Measurements from ENCODE around the gene TIAM2.
A peak's percentile ranks its signal among the peaks of the same experiment; 100 is the strongest.
"Not testable (repeated sequence)": the region's sequence is repeated elsewhere in the genome, so short reads cannot be mapped to it uniquely, and the experiment has no call there.

The TIAM2 gene

DNA sequence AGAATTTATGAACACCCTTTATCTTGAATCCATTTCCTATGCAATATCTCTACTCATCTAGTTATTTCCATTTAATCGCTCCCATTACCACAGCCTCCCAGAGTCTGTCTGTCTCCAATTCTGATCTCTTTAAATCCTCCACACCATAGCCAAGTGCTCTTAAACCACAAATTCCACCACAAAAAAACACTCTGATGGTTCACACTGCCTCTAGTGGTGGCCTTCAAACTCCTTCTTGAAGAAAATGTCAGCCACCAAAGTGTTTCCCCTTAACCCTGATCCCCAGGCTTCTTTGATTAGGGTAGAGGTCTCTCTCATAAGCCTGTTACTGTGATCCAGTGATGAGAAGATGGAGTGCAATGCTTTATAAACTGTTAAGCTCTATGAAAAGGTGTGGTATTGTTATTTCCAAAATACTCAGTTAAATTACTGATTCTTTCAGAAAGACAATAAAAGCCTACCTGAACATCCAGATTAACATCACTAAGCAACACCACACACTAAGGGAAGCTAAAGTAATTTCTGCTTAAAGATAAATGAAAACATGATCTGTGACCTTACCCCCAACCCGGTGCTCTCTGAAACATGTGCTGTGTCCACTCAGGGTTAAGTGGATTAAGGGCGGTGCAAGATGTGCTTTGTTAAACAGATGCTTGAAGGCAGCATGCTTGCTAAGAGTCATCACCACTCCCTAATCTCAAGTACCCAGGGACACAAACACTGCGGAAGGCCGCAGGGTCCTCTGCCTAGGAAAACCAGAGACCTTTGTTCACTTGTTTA, 273.2 kb downstream of the TIAM2 start:
- DNase-seq: not testable (repeated sequence)

DNA sequence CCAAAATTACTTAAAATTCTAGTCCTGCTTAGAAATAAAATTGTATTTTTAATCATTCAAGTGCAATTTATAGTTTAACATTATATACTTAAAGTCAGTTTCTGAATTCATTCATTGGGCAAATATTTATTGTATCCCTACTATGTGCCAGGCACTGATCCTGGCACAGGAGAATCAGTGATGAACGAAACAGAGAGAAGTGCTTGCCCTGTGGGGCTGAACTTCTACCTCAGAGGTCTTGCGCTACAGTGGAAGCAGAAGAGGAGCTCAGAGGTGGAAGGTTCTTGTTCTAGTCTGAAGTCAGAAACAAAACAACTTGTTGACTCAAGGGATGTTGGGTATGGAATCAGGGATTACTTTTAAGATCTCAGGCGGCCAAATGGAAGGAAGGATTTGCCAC, 274.6 kb downstream of the TIAM2 start:
- DNase-seq: no peak

DNA sequence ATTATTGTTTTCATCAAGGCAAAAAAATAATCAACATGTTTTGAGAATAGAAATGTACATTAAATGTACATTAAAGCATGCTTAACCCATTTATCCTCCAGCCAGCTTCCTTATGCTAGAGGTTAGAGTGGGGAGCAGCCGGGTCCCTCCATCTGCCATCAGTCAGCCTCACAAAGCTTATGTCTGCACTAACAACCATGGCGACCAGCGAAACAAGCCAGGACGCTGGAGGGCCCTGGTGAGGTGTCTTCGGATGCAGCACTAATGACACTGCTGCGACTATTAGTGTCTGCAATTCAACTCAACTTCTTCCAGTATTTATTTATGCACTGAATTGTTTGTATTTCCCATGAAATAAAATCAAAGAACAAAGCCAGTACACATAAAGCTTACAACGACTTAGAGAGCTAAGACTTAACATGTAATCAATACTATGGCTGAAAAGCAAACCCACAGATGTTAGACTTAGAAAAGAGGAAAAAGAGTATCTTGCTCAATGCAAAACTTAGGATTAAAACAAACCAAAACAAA, 275.5 kb downstream of the TIAM2 start:
- no peak for DNase-seq

DNA sequence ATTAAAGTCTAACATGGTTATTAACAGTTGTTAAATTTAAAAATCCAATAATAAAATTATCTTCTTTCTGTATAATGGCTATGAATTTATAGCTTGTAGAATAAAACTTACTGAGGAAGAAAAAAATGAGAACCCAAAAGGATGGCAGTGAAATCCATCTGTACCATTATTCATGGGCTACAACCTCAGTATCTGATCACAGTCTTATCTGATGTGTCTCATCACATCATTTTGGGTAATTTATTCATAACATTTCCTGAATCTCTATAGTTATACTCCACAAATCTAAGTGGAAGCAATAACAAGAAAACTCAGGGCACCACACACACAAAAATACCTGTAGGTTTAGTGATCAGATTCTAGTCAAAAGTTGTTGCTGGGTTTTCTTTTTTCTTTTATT, 276.0 kb downstream of the TIAM2 start:
- DNase-seq: no peak

DNA sequence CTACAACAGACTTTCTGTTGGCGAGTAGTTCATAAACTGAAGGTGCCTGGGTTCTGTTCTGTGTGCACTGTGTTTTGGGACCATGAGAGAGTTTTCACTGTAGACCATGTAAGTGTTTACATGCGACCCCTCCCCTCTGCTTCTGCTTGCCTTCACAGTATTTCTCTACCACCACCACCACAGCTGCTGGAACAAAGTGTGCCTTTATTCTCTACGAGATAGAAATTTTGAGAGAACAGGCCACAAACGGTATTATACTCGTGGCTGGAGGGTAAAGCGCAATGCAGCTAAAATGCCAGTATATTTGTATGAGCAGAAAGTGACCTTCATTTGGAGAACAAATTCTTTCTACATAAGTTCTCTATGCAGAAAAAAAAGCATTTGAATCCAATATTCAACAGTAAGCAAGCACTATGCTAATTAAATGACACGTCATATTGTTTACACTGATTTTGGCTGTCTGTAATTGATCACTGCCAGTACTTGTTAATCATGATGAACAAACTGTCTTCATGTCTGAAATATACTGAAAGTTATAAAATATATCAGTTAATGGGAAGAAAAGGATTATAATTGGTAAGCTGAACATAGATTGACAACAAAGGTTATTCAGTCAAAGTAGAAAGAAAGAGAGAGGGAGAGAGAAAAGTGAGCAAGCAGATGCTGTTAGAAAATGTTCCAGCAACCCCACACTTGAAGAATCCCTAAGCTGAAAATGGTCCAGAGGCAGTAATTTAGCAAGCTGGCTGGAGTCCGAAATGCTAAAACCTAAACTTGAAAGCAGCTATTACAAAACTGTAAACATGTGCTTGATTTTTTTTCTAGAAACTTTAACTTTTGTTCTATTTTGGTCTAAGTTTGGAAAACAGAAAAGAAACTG, 277.5 kb downstream of the TIAM2 start:
- DNase-seq: no peak

DNA sequence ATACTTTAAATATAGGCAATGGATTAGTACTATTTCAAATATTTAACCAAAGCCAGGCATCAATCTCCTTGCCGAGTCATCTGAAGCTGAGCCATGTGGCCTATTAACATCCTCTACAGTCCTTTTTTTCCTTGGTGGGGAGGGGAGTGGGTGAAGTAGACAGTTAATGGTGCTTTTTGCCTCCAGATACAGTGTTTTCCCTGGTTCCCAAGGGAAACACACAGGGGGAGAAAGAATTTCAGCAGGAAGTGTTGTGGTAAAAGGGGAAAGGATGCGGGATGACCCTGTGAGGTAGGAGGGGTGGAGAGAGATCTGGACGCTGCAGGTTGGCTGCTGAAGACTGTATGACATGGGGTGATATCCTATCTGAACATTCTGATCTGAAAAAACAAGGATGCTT, 278.3 kb downstream of the TIAM2 start:
- no peak for DNase-seq

DNA sequence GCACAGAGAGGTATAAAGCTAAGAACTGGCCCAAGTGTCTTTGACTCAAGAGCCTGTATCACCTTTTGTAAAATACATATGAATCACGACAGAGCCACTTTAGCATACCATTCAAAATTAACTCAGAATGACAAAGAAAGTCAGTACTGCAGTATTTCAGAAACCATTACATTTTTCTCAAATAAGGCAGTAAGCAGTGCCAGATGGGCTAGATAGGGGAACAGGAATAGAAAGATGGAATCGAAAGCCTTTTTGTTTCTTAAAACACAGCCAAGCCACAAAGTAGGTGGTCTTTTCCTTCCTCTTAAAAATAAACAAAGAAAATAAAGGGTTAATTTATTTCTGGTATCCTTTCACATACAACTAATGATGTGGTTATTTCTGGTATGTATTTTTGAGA, 279.0 kb downstream of the TIAM2 start:
- no peak for DNase-seq

DNA sequence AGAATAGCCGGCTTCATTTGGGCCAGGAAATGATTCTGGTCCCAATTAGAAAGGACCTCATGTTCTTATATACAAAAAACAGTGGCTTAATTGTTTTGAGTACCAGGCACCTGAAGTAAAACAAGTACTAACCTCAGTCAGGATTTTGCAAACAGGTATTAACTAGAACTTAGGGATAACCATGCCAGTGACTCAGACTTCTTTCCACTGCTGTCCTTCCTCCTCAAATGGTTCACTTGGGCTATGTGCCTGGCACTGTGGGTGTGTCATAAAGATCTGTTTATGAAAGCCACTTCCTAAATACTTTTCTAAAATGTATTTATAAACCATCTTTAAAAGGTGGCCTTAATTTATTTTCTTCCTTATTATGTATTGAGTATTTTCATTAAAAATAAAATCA, 279.4 kb downstream of the TIAM2 start:
- no peak for DNase-seq

DNA sequence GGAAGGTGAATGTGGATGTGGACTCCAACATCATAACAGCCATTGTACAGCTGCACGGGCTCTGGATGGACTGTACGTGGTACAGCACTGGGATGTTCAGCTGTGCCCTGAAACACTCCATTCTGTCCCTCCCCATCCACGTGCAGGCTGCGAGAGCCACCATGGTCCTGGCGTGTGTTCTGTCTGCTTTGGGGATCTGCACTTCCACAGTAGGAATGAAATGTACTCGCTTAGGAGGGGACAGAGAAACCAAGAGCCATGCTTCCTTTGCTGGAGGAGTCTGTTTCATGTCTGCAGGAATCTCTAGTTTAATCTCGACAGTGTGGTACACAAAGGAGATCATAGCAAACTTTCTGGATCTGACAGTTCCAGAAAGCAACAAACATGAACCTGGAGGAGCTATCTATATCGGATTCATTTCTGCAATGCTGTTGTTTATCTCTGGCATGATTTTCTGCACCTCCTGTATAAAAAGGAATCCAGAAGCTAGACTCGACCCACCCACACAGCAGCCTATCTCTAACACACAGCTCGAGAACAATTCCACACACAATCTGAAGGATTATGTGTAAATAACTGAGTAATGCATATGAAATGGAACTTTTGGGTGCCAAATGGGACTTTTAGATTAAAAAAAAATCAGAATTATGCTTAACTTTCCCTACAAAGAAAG, 280.8 kb downstream of the TIAM2 start:
- DNase-seq: no peak

DNA sequence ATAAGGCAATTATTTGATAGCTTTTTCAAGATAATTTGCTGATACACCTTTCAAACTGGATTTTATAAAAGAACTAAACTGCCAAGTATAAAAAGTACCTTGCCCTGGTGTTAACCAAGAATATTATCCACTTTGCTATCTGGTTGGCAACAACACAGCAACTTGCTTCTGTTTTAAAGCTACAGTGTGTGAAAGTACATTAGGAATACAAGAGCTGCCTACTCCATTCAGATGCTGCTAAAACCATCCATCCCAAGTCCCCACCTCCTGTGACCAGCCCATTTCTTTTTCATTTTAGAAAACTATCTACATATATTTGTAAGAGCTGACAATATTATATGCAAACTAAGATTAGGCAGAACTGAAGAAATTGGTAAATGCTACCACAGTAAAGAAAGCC, 281.5 kb downstream of the TIAM2 start:
- DNase-seq: no peak

DNA sequence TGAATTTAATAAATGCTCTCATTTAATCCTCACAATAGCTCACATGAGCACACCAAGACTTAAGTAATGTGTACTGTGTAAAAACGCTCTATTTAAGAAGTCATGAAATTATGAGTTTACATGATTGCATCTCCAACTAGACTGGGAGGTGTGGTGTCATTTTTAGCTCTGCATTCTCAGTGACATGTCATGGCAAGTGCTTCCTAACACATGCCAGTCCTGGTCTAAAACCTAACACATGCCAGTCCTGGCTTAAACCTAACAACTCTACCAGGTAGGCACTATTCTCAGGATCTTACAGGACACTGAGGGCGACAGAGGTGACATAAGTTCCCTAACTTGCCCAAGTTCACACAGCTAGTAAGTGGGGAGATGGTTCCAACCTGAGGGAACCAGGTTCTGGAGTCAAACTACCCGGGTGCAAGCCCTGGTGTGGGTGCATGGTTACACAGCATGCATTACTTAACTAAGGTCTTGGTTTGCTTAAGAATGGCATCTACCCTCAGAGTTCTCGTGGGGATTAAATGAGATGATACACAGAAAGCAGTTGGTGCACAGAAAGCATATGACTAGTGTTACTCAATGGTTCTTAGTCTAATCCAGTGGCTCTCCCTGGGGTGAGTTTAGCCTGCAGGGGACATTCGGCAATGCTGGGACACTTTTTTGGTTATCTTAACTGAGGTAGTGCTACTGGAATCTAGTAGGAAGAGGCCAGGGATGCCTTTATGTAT, 283.4 kb downstream of the TIAM2 start:
- DNase-seq: no peak

DNA sequence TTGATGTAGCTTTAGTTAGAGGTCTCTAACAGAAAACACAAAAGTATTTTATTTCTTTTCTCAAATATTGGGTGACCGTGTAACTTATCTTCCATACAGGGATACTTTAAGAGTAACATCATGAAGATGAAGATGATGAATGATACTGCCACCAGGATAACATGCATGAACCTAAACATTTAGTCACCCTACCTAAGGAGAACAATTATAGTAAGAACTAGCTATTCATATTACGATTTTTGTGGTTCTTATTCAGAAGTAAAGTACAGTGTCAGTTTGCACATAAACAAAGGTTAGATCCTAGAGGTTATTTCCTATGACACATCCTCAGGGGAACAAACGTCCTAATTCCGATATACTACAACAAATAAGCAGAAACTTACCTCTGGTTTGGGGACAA, 289.7 kb downstream of the TIAM2 start:
- no peak for DNase-seq

DNA sequence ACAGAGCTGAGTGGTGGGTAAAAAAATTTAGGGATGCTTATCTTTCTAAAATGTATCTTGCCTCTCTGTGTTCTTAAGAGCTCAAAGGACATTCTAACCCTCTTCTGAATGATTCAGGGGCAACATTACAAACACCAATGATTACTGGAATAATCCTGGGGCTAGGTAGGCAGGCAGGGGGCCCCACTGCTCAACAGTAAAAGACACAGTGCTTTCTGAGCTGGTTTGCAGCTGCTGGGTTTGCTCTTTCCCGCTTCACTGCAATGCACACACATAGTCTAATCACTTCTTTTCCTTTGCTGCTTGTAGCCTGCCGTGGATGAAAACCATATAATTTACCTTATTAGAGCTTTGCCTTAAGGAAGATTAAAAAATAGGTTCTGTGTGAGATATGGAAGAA, 292.6 kb downstream of the TIAM2 start:
- no peak for DNase-seq

DNA sequence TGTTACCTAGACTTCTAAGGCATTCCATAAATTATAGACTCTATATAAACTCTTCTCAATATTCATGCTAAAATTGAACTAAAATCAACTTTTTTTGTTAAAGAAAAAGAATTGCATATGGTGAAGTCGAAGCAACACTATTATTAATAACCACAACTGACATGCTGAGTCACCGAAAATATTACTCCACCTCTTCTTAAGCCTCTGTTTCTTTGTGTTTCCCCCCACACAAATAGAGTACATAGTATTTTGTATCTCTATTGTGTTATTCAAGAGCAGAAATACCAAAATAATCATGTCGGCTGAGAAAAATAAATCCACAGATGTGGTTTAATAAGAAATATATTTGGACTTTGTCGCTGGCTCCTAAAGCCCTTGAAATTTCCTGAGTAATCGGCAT, 295.4 kb downstream of the TIAM2 start:
- no peak for DNase-seq

DNA sequence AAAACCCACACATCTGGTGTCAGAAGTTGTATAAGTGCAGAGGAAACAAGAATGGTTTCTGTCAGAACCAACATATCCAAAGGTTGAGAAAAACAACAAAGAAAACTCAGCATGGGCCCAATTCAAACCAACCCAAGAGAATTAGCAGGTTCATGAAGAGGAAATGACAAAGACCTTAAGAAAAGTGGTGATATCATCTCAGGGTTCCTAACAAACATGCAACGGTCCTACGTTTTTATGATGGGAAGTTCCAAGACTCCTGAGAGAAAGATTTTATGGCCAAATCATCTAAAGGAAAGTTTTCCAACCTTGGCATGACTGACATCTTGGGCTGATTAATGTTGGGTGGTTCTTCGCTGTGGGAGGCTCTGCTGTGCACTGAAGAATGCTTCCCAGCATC, 296.2 kb downstream of the TIAM2 start:
- DNase-seq: no peak

DNA sequence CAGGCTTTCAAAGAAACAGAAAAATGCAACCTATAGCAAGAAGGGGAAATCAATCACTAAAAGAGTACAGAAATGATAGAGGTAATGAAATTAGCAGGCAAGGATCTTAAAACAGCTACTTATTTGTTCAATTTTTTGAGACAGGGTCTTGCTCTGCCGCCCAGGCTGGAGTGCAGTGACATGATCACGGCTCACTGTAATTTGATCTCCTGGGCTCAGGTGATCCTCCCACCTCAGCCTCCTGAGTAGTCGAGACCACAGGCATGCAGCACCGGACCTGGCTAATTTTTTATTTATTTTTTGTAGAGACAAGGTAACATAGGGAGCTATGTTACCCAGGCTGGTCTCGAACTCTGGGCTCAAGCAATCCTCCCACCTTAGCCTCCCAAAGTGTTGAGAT, 297.6 kb downstream of the TIAM2 start:
- no peak for DNase-seq

DNA sequence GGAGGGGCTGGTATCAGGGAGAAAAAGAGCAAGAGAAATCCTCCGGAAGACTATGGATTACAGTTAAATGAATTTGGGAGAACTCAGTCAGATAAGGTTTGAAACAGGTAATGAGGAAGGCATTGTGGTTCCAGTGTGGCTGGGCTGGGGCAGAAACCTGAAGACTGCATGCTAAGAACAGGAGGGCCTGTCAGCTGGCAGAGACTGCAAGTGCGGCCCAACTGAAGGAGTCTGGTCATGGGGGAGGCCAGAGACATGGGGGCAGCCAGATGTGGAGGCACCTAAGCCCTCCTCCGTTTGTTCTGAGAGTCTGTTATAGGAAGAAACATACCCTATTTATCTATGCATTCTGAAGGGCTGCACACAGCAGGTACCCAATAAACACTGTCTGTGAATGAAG, 302.6 kb downstream of the TIAM2 start:
- DNase-seq: peak; percentile 3

DNA sequence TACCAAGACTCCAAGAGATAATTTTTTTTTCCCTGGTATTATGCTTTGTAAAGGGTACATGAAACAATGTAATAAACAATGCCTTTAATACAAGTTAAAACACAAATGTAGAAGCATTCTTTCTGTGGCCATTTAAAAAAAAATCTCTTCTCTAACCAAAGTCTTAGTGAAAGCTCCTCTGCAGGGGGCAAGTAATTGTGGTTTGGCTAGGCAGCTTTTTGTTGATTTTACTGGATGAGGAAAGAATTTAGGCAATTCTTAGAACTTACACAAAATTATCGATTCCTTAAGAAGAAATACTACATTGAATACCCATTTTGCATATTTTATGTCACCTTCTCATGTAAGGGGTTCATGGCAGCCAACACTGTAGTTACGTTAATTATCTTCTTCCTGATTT, 306.8 kb downstream of the TIAM2 start:
- no peak for DNase-seq

DNA sequence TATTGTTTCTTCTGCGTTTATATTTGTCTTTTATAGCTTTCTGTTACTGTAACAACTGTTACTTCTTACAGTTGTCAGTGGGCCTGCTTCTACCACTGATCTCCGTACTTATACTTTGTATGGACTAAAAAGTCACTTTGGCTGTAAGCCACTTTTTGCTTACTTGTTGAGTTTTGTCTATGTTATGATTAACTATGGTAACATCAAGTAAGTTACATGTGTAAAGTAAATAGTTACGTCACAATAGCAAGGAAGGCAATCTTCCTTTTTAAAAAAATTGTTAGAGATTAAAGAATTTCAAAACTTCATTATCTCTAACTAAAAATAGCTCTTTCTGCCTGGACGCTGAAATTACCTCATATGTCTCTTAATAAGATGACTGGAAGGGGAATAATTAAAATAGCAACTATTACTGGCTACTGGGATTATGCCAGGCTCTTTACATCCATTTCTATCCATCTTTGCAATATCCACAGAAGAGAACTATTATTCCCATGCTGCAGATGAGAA, 308.3 kb downstream of the TIAM2 start:
- DNase-seq: no peak

DNA sequence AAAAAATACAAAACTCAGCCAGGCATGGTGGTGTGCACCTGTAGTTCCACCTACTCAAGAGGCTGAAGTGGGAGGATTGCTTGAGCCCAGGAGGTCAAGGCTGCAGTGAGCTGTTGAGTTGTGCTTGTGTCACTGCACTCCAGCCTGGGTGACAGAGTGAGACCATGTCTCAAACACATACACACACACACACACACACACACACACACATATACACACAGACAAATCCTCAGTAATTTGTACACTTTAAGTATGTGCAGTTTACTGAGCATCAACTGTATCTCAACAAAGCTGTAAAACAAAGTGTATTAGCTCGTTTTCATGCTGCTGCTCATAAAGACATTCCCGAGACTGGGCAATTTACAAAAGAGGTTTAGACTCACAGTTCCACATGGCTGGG, 311.8 kb downstream of the TIAM2 start:
- no peak for DNase-seq

All from NK-92 treated with Interleukin-12 subunit alpha and Interleukin-12 subunit beta, amount 100 ng/mL, for 24 hours (cell line).